ENCODE results near the gene VPS13C. TPM values are rescaled to one million over a fixed set of nuclear protein-coding genes. Genes with fewer than 3 reads are reported as not detected.

VPS13C gene
- total RNA-seq, 1 experiment from 2014 or later: 18.6 TPM

DNA sequence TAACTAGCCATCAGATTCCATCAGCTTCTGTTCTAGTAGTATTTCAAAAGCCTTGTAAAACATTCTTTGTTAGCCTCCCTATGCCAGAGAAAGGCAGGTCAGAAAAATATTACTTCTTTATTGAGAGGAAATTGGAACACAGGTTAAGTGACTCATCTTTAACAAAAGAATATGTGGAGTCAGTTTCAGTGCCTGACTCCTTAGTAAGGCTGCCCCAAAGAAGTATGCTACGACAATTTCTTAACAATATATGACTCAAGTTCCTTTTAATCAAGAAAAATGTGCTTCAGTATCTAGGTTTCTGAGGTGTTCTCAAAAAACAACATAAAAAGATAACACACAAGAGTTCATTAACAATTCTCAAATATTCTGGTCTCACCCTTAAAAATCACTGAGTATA lies 139.2 kb downstream of the VPS13C start (continued):
- TF ChIP-seq, protein P1, sequence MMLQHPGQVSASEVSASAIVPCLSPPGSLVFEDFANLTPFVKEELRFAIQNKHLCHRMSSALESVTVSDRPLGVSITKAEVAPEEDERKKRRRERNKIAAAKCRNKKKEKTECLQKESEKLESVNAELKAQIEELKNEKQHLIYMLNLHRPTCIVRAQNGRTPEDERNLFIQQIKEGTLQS (IDR thresholded peaks at IDR 0.05): no peak

DNA sequence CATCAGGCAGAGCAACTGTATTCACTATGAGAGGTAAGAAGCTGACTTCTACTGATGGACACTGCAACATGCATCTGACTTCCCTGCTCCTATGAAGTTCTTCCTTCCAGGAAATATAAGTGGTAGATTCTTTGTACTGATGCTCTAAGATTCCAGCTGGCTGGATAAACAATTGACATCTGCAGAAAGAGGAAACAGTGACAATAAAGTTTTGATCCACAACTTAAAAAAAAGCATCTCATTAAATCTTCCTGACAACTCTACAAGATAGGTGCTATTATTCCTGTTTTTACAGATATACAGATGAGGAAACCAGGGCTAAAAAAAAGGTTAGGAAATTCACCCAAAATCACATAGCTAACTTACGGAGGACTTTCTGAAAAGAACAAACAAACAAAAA lies 142.8 kb downstream of the VPS13C start:
- H3K9me3 ChIP-seq (ENCODE audit: control insufficient read depth in 1 of 2, insufficient read depth in 1 of 2, low read depth in 1 of 2, low read length in 2 of 2): no peaks in the 10 kb centered on the region
- POLR2A ChIA-PET: no interaction called here
- CTCF ChIA-PET: no interaction called here
- TF ChIP-seq, protein P2, sequence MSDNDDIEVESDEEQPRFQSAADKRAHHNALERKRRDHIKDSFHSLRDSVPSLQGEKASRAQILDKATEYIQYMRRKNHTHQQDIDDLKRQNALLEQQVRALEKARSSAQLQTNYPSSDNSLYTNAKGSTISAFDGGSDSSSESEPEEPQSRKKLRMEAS (IDR thresholded peaks at IDR 0.05): no peak
- TF ChIP-seq EZH2phosphoT487 (IDR thresholded peaks at IDR 0.05; ENCODE audit: borderline replicate concordance): no peak
- TF ChIP-seq, protein P1 (IDR thresholded peaks at IDR 0.05): no peak
- H3K36me3 ChIP-seq (ENCODE audit: control insufficient read depth in 1 of 2, insufficient read depth in 2 of 2, low read length in 2 of 2): no peaks in the 10 kb centered on the region; a peak in 1 of 4 replicates
- H2AFZ ChIP-seq (ENCODE audit: low read depth, low read length, poor library complexity, severe bottlenecking): no peak overlapping the region
- H3K27me3 ChIP-seq (ENCODE audit: insufficient read depth, low read length): no peaks in the 10 kb centered on the region
- RAD21 ChIA-PET (ENCODE audit: low non-redundant PET in 1 of 2, low total read pairs in 2 of 2, uncharacterized antibody in 2 of 2, unreplicated experiment in 2 of 2): no interaction called here
- no peak overlapping the region for H3K9ac ChIP-seq (ENCODE audit: low read length)
- DNase-seq (ENCODE audit: low read depth, low spot score) (no peak), ATAC-seq (no peak)
- H3K27ac ChIP-seq (ENCODE audit: low read depth, low read length): no peak overlapping the region
- no TSS peak for BruUV-seq (replicated peaks)
- no peaks in the 10 kb centered on the region for H3K79me2 ChIP-seq (ENCODE audit: insufficient read depth, low read length)
- intact Hi-C loops (cut with micrococcal nuclease): no loop called here
- no peaks in the 10 kb centered on the region for H3K4me1 ChIP-seq (ENCODE audit: control insufficient read depth in 1 of 2, insufficient read depth in 2 of 2, low read length in 2 of 2)
- H3K4me3 ChIP-seq (replicated peaks in 1 of 2; ENCODE audit: low read depth in 1 of 2, low read length in 2 of 2): no peak overlapping the region
- no peak overlapping the region for H3K4me2 ChIP-seq (ENCODE audit: low read length)
- no peaks in the 10 kb centered on the region for H3K9me2 ChIP-seq (ENCODE audit: insufficient read depth)
- H4K20me1 ChIP-seq (ENCODE audit: insufficient read depth): no peaks in the 10 kb centered on the region

DNA sequence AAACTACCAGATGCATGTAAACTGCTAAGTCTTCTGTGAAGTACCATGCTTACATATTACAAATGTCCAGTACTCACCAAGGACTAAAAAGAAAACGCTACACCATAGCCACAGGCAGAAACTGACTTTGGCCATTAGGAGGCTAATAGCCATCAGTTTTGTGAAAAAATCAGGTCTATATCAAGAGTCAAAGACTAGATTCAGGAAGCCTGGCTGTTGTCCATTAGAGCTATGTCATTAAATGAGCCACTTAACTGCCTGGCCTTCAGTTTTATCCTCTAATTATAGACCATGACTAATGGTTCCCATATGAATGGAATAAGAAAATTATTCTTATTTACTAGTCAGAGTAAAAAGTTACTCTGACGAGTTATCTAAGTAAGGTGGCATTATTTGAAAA lies 144.1 kb downstream of the VPS13C start:
- BruUV-seq (replicated peaks): no TSS peak
- H3K27ac ChIP-seq (ENCODE audit: low read depth, low read length): no peak overlapping the region
- DNase-seq (ENCODE audit: low read depth, low spot score) (no peak), ATAC-seq (no peak)
- CTCF ChIA-PET: no interaction called here
- H3K4me2 ChIP-seq (ENCODE audit: low read length): no peak overlapping the region
- no peaks in the 10 kb centered on the region; a peak in 1 of 4 replicates for H3K36me3 ChIP-seq (ENCODE audit: control insufficient read depth in 1 of 2, insufficient read depth in 2 of 2, low read length in 2 of 2)
- H3K79me2 ChIP-seq (ENCODE audit: insufficient read depth, low read length): no peaks in the 10 kb centered on the region
- no peak overlapping the region for H3K9ac ChIP-seq (ENCODE audit: low read length)
- no peak overlapping the region for H2AFZ ChIP-seq (ENCODE audit: low read depth, low read length, poor library complexity, severe bottlenecking)
- no peaks in the 10 kb centered on the region for H3K9me2 ChIP-seq (ENCODE audit: insufficient read depth)
- H3K27me3 ChIP-seq (ENCODE audit: insufficient read depth, low read length): no peaks in the 10 kb centered on the region
- intact Hi-C loops (cut with micrococcal nuclease): no loop called here
- RAD21 ChIA-PET (ENCODE audit: low non-redundant PET in 1 of 2, low total read pairs in 2 of 2, uncharacterized antibody in 2 of 2, unreplicated experiment in 2 of 2): no interaction called here
- no peaks in the 10 kb centered on the region for H4K20me1 ChIP-seq (ENCODE audit: insufficient read depth)
- no peak overlapping the region for H3K4me3 ChIP-seq (replicated peaks in 1 of 2; ENCODE audit: low read depth in 1 of 2, low read length in 2 of 2)
- no peaks in the 10 kb centered on the region for H3K9me3 ChIP-seq (ENCODE audit: control insufficient read depth in 1 of 2, insufficient read depth in 1 of 2, low read depth in 1 of 2, low read length in 2 of 2)
- POLR2A ChIA-PET: no interaction called here
- no peaks in the 10 kb centered on the region for H3K4me1 ChIP-seq (ENCODE audit: control insufficient read depth in 1 of 2, insufficient read depth in 2 of 2, low read length in 2 of 2)
- TF ChIP-seq, protein P3, sequence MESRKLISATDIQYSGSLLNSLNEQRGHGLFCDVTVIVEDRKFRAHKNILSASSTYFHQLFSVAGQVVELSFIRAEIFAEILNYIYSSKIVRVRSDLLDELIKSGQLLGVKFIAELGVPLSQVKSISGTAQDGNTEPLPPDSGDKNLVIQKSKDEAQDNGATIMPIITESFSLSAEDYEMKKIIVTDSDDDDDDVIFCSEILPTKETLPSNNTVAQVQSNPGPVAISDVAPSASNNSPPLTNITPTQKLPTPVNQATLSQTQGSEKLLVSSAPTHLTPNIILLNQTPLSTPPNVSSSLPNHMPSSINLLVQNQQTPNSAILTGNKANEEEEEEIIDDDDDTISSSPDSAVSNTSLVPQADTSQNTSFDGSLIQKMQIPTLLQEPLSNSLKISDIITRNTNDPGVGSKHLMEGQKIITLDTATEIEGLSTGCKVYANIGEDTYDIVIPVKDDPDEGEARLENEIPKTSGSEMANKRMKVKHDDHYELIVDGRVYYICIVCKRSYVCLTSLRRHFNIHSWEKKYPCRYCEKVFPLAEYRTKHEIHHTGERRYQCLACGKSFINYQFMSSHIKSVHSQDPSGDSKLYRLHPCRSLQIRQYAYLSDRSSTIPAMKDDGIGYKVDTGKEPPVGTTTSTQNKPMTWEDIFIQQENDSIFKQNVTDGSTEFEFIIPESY (IDR thresholded peaks at IDR 0.05; ENCODE audit: extremely low read depth, insufficient replicate concordance, low read length): no peak
- no peak for TF ChIP-seq JUND (IDR thresholded peaks at IDR 0.05)
- TF ChIP-seq EZH2phosphoT487 (IDR thresholded peaks at IDR 0.05; ENCODE audit: borderline replicate concordance): no peak
- TF ChIP-seq SRF (IDR thresholded peaks at IDR 0.05; ENCODE audit: low read depth): no peak
- no peak for TF ChIP-seq SIN3A (IDR thresholded peaks at IDR 0.05; ENCODE audit: low read depth)
- TF ChIP-seq ZNF274 (IDR thresholded peaks at IDR 0.05; ENCODE audit: low read depth, low read length): no peak
- no peak for TF ChIP-seq CEBPB (IDR thresholded peaks at IDR 0.05; ENCODE audit: low read depth)
- TF ChIP-seq, protein P2 (IDR thresholded peaks at IDR 0.05): no peak
- TF ChIP-seq CBX3 (IDR thresholded peaks at IDR 0.05; ENCODE audit: low read depth): no peak
- TF ChIP-seq POLR2A (IDR thresholded peaks at IDR 0.05; ENCODE audit: borderline replicate concordance, extremely low read depth, insufficient read depth, insufficient read length): no peak
- TF ChIP-seq ZFX (IDR thresholded peaks at IDR 0.05): no peak
- TF ChIP-seq, protein P4, sequence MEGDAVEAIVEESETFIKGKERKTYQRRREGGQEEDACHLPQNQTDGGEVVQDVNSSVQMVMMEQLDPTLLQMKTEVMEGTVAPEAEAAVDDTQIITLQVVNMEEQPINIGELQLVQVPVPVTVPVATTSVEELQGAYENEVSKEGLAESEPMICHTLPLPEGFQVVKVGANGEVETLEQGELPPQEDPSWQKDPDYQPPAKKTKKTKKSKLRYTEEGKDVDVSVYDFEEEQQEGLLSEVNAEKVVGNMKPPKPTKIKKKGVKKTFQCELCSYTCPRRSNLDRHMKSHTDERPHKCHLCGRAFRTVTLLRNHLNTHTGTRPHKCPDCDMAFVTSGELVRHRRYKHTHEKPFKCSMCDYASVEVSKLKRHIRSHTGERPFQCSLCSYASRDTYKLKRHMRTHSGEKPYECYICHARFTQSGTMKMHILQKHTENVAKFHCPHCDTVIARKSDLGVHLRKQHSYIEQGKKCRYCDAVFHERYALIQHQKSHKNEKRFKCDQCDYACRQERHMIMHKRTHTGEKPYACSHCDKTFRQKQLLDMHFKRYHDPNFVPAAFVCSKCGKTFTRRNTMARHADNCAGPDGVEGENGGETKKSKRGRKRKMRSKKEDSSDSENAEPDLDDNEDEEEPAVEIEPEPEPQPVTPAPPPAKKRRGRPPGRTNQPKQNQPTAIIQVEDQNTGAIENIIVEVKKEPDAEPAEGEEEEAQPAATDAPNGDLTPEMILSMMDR (IDR thresholded peaks at IDR 0.05 in 2 of 3, conservative IDR thresholded peaks at IDR 0.05 in 1 of 3; ENCODE audit: borderline replicate concordance in 1 of 3, insufficient read depth in 1 of 3, low read depth in 2 of 3, low read length in 2 of 3): no peak
- no peak for TF ChIP-seq EZH2 (IDR thresholded peaks at IDR 0.05)
- no peak for TF ChIP-seq TCF7L2 (IDR thresholded peaks at IDR 0.05; ENCODE audit: borderline replicate concordance, extremely low read depth, insufficient read depth, insufficient read length)
